IPS-20b (cell line): ENCODE data around the gene EPHA2.

Source experiments
- H3K27ac ChIP-seq: one replicate; pipeline ENCODE4 v1.5.1; 2013; ENCODE audit warnings: low read length
- H3K27me3 ChIP-seq: 2 replicates; pipeline ENCODE4 v1.6.1; 2013; ENCODE audit warnings: mild to moderate bottlenecking, low read length, inconsistent platforms; ENCODE audit not compliant: insufficient read depth
- H3K36me3 ChIP-seq: 2 replicates; pipeline ENCODE4 v1.6.1; 2013; ENCODE audit warnings: low read depth, mild to moderate bottlenecking, inconsistent platforms, low read length, moderate library complexity; ENCODE audit not compliant: insufficient read depth
- H3K4me1 ChIP-seq: 2 replicates; pipeline ENCODE4 v1.6.1; 2013; ENCODE audit warnings: mild to moderate bottlenecking, control low read depth, inconsistent platforms, low read length, moderate library complexity; ENCODE audit not compliant: insufficient read depth
- H3K4me3 ChIP-seq: 2 replicates; pipeline ENCODE4 v1.5.1; 2013; ENCODE audit warnings: mild to moderate bottlenecking, low read length, inconsistent platforms
- H3K9ac ChIP-seq: 2 replicates; pipeline ENCODE4 v1.6.1; 2013; ENCODE audit warnings: low read depth, mild to moderate bottlenecking, inconsistent platforms, low read length, moderate library complexity
- H3K9me3 ChIP-seq: 2 replicates; pipeline ENCODE4 v1.6.1; 2013; ENCODE audit warnings: mild to moderate bottlenecking, low read depth, low read length, inconsistent platforms; ENCODE audit not compliant: insufficient read depth

Gene EPHA2

DNA sequence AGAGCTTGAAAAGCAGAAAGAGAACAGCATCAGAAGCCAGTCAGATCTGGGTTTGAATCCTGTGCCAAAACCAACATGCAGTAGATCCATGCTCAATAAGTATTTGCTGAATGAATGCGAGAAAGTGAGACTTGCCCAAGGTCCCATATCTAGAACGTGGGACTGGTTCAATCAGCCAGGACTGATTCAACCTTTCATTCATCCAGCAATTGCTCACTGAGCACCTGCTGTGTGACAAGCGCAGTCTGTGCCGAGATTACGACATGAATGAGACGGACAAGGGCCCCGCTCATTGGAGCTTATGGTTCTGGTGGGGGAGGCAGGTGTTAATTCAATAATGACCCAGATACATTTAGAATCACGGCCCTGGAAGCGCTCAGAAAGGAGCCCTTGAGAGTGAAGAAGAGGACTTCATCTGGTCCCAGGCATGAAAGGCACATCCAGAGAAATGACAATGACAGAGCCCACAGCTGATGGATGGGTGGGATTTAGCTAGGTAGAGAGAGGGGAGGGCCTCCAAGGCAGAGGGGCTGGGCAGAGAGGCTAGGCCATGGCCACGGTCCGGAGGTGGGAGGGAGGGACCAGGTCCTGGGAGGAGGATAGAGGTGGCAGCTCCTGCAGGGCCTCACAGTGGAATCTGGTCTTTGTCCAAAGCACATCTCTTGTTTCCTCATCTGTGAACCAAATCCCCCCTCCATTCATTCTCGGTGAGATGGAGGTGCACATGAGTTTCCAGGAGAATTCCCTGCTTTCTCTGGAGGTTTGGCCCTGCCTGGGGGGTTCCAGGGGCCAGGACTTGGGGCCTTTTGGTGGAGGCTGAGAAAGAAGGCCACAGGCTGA lies 78.2 kb downstream of the EPHA2 start:
- Histone ChIP-seq H3K9me3 (no peaks in the 10 kb centered on the region), H3K36me3 (no peaks in the 10 kb centered on the region), H3K4me3 (no peak overlapping the region), H3K27ac (no peak overlapping the region), H3K4me1 (peaks cover 5% of the 10 kb centered on the region), H3K9ac (no peak overlapping the region), H3K27me3 (peaks cover 48% of the 10 kb centered on the region)

DNA sequence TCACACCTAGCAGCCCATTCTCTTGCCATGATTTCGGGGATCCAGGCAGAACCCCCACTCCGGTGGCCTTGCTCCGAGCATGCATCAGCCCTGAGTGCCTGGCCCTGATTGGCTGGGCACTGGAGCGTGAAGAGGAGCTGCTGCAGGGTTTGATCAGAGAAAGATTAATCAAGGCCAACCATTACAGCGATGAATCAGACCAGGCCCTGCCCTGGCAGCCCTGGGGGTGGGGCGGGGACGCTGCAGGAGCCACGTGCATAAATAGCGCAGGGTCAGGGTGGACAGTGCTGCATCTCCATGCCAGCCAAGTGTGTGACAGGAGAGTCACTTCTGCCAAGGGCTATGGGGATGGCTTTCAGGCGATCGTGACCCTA lies 79.0 kb downstream of the EPHA2 start:
- Histone ChIP-seq H3K9me3 (no peaks in the 10 kb centered on the region), H3K4me3 (no peak overlapping the region), H3K4me1 (peaks cover 9% of the 10 kb centered on the region), H3K27ac (no peak overlapping the region), H3K9ac (no peak overlapping the region), H3K27me3 (peaks cover 56% of the 10 kb centered on the region), H3K36me3 (no peaks in the 10 kb centered on the region)

DNA sequence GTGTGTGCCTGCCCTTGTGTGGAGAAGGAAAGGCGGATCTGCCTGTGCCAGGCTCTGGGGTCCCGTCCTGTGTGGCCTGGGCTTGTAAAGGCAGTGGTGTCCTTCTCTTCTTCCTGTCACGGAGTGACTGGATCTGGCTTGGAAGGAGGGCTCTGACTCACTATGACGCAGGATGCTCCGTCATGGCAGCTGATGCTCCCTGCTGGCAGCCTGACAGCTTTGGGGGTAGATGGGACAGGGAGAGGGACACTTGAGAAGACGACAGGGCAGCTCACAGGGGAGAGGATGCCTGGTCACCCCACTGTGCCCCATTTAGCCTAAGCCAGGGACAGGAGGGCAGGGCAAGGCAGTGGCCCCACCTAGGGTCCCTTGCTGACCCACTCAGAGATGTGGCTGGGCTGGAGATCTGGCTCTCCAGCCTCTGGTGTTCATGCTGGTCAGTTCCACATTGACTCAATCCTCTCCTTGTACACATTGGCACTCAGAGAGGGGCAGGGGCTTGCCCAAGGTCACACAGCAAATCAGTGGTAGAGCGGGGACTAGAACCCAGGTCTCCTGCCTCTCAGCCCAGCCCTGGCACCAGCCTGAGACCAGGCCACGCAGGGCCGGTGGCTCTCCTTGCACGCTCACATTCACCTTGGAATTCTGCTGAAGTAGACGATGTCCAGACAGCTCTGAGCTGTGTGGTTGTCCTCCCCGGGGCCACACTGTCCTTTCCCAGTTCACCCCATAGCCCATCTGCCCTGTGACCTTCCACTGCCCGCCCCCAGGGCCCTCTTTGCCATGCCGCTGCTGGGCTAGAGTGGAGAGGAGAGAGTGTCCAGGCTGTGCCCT lies 79.6 kb downstream of the EPHA2 start:
- H3K36me3 ChIP-seq, result no peaks in the 10 kb centered on the region
- no peak overlapping the region for H3K27ac ChIP-seq
- H3K9ac ChIP-seq, result no peak overlapping the region
- H3K4me1 ChIP-seq, result peaks cover 9% of the 10 kb centered on the region
- H3K9me3 ChIP-seq, result no peaks in the 10 kb centered on the region
- H3K27me3 ChIP-seq, result peaks cover 62% of the 10 kb centered on the region
- no peak overlapping the region for H3K4me3 ChIP-seq

DNA sequence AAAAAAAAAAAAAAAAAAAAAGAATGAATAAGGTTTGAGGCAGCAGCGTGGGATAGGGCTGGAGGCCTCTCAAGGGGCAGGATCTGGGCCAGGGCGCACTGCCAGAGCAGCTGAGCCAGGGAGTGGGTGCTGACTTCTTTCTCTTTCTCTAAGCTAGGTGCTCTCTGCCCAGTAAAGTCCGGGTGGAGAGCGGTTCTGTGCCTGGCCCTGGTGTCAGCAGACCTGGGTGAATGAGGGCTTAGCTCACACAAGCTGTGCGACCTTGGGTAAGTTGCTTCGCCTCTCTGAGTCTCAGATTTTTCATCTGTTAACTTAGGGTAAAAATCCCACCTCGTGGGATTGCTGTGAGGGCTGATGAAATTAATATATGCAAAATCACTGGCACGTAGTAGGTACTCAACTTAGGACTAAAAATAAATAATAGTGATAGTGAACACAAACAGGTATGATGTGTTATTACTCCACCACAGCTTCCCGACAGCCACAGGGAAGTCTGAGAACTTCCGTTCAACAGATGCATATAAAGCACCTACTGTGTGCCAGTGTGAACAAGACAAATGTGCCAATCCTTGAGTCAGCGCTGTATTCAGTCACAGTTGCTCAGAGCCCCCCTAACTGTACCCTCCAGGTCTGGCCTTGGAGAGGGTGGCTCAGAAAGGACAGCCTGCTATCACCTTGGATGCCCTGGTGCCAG lies 80.4 kb downstream of the EPHA2 start:
- Histone ChIP-seq H3K27ac (no peak overlapping the region), H3K36me3 (no peaks in the 10 kb centered on the region), H3K9ac (no peak overlapping the region), H3K4me1 (peaks cover 9% of the 10 kb centered on the region), H3K9me3 (no peaks in the 10 kb centered on the region), H3K27me3 (peaks cover 68% of the 10 kb centered on the region), H3K4me3 (no peak overlapping the region)
